ENCODE data around the gene C16orf74. TPM values are rescaled to one million over a fixed set of nuclear protein-coding genes. Genes with fewer than 3 reads are reported as not detected.

Gene C16orf74
- total and polyA plus RNA-seq, 10 donors, result 12.1 to 107 (median 19.3) TPM

DNA sequence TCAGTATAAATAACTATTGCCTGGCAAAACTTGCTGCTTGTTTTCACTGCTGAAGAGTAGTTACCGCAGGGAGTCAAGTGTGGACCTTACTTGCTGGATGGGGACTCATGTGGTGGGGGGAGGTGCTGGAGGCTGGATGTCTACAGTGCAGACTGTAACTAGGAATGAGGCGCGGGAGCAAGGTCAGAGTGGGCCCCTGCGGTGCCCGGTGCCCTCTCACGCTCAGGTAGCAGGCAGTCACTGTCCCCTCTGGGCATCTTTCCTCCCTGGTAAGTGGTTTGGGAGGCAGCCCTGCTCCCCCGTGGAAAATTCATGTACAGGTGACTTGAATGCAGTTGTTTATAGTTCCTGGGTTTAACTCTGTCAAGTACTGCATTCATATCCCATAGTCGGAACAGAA lies 43.8 kb upstream of the C16orf74 start:
- H3K36me3 ChIP-seq, result peaks cover 0 to 67% (median 45%) of the 10 kb centered on the region in 6 donors
- no peaks in the 10 kb centered on the region for H3K27me3 ChIP-seq (replicated peaks in 1 of 7)
- peaks cover 14 to 58% (median 28%) of the 10 kb centered on the region in 6 donors for H3K4me1 ChIP-seq
- H3K4me3 ChIP-seq, result no peak overlapping the region
- no peak overlapping the region for H3K27ac ChIP-seq
- TF ChIP-seq POLR2A (IDR thresholded peaks at IDR 0.05) (no peak), POLR2AphosphoS5 (IDR thresholded peaks at IDR 0.05) (no peak)
- TF ChIP-seq, protein P1, sequence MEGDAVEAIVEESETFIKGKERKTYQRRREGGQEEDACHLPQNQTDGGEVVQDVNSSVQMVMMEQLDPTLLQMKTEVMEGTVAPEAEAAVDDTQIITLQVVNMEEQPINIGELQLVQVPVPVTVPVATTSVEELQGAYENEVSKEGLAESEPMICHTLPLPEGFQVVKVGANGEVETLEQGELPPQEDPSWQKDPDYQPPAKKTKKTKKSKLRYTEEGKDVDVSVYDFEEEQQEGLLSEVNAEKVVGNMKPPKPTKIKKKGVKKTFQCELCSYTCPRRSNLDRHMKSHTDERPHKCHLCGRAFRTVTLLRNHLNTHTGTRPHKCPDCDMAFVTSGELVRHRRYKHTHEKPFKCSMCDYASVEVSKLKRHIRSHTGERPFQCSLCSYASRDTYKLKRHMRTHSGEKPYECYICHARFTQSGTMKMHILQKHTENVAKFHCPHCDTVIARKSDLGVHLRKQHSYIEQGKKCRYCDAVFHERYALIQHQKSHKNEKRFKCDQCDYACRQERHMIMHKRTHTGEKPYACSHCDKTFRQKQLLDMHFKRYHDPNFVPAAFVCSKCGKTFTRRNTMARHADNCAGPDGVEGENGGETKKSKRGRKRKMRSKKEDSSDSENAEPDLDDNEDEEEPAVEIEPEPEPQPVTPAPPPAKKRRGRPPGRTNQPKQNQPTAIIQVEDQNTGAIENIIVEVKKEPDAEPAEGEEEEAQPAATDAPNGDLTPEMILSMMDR (IDR thresholded peaks at IDR 0.05 in 8 of 11, conservative IDR thresholded peaks at IDR 0.05 in 3 of 11), result no peak
- intact Hi-C loops (cut with DNase I; ENCODE audit: low total_unique reads), result no loop called here
- no peak for DNase-seq
- 85 to 96% (median 92%) methylated on average over 6 to 8 of the region's 8 CpGs for WGBS, 5 donors
- H3K9me3 ChIP-seq, result peaks cover 0 to 6% (median 0%) of the 10 kb centered on the region in 8 donors

DNA sequence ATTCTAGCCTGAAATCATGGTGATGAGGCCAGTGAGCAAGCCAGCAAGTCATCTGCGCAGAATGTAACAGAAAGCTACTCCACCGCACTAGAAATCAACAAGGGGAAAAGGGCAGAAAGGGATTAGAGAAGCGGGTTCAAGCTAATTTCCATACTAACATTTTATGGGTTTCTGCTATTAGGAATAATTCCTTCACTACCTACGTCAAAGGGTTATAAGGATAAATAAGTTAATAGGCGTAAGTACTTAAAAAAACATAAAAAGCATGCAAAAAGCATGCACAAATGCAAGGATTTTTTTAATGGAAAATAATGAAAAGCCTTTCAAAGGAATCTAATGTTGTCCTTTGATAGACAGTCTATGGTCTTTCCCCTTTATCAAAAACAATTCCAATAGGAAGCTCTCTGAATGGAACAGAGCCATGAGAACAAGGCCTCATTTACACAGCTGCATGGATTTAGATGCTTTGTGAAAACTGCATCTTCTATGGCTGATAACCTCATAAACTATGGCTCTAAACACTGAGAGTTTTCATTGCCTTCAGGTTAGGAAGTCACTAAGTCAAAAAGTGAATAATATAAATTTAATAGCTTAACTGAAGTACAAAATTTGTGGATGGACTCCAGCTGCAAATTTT lies 42.9 kb upstream of the C16orf74 start:
- no peak for DNase-seq
- intact Hi-C loops (cut with DNase I; ENCODE audit: low total_unique reads), result no loop called here
- 95 to 98% (median 96%) methylated on average over 5 of the region's 5 CpGs for WGBS, 5 donors
- H3K4me1 ChIP-seq, result peaks cover 12 to 61% (median 25%) of the 10 kb centered on the region in 6 donors
- peaks cover 0 to 76% (median 48%) of the 10 kb centered on the region in 6 donors for H3K36me3 ChIP-seq
- H3K27ac ChIP-seq, result no peak overlapping the region
- H3K27me3 ChIP-seq (replicated peaks in 1 of 7), result no peaks in the 10 kb centered on the region
- no peak for TF ChIP-seq POLR2A (IDR thresholded peaks at IDR 0.05)
- H3K9me3 ChIP-seq, result peaks cover 0 to 6% (median 0%) of the 10 kb centered on the region in 8 donors
- no peak overlapping the region for H3K4me3 ChIP-seq

DNA sequence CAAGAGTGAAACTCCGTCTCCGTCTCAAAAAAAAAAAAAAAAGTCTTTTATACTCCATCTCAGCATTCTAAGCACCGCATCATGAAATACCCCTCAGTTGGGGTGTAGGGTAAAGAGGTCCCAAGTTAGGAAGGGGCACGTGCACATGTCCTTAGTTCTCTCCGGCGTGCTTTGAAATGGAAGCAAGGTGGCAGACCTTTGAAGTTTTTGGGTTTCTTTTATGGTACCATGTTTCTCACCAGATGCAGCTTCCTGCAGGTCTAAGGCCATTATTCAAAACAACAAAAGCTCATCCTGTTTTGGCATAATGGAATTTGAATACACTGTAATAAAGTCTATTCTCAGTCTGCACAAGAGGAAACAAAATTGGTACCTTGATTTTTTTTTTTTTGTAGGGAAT lies 38.9 kb upstream of the C16orf74 start:
- TF ChIP-seq POLR2AphosphoS5 (IDR thresholded peaks at IDR 0.05) (no peak), POLR2A (IDR thresholded peaks at IDR 0.05) (no peak)
- TF ChIP-seq, protein P1 (IDR thresholded peaks at IDR 0.05 in 8 of 11, conservative IDR thresholded peaks at IDR 0.05 in 3 of 11), result no peak
- peaks cover 5 to 91% (median 58%) of the 10 kb centered on the region in 6 donors for H3K36me3 ChIP-seq
- no peak for DNase-seq

DNA sequence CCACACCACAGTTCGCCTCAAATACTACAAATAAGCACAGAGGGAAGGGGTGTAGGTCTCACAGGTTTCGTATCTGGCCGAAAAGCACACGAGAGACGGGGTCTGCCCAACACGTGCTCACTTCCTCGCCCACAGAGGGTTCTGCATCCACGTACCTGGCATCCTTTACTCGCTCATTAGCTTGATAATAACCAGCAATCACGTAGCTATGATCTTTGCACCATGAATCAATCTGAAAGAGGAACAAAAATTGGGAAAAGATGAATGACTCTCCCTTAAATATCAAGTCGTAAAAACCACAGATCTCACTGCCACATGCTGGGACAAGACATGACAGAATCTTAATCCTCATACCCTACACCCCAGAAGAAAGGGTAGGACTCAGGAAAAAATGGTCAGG lies 37.9 kb upstream of the C16orf74 start:
- peaks cover 0 to 17% (median 0%) of the 10 kb centered on the region in 6 donors for H3K4me1 ChIP-seq
- intact Hi-C loops (cut with DNase I; ENCODE audit: low total_unique reads), result no loop called here
- no peak for DNase-seq
- no peak overlapping the region for H3K4me3 ChIP-seq
- H3K27ac ChIP-seq, result no peak overlapping the region
- peaks cover 5 to 89% (median 58%) of the 10 kb centered on the region in 6 donors for H3K36me3 ChIP-seq
- no peaks in the 10 kb centered on the region for H3K27me3 ChIP-seq (replicated peaks in 1 of 7)
- TF ChIP-seq POLR2AphosphoS5 (IDR thresholded peaks at IDR 0.05) (no peak), POLR2A (IDR thresholded peaks at IDR 0.05) (no peak)
- TF ChIP-seq, protein P1 (IDR thresholded peaks at IDR 0.05 in 8 of 11, conservative IDR thresholded peaks at IDR 0.05 in 3 of 11), result no peak
- peaks cover 0 to 6% (median 0%) of the 10 kb centered on the region in 8 donors for H3K9me3 ChIP-seq
- WGBS, 5 donors, result 79 to 87% (median 84%) methylated on average over 11 of the region's 11 CpGs

More for the DNA sequence above, 38.9 kb upstream of the C16orf74 start:
- intact Hi-C loops (cut with DNase I; ENCODE audit: low total_unique reads), result no loop called here
- Histone ChIP-seq H3K4me1 (peaks cover 0 to 21% (median 0%) of the 10 kb centered on the region in 6 donors), H3K27me3 (replicated peaks in 1 of 7) (no peaks in the 10 kb centered on the region), H3K27ac (no peak overlapping the region), H3K9me3 (peaks cover 0 to 6% (median 0%) of the 10 kb centered on the region in 8 donors), H3K4me3 (no peak overlapping the region)
- WGBS, 5 donors, result 87 to 97% (median 93%) methylated on average over 6 of the region's 6 CpGs
